Glomerular visceral epithelial cell (primary cell): ENCODE results near the gene HDAC5.
"Not testable (repeated sequence)": the region's sequence is repeated elsewhere in the genome, so short reads cannot be mapped to it uniquely, and the experiment has no call there.

Experiments used
- DNase-seq: peaks from one replicate; pipeline ENCODE4 v3.0.0-alpha.2; 2016; ENCODE audit errors: extremely low spot score

The HDAC5 gene

DNA sequence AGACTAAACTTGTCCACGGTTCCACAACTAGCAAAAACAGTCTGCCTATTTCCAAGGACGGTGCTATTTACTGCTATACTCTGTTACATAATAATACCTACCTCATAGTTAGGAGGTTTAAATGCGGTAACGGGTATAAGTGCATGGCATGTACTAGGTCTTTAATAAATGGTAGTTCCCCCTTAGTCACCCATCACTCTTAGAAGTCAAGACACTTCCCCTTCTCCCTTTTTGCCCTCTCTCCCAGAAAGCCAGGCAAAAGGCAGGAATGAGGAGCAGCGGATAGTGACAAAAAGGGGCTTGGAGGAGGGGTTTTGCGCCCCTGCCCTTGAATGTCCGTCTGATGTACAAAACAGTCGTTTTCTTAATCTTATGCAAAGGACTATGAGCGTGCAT lies 55.9 kb downstream of the HDAC5 start:
- no peak for DNase-seq

DNA sequence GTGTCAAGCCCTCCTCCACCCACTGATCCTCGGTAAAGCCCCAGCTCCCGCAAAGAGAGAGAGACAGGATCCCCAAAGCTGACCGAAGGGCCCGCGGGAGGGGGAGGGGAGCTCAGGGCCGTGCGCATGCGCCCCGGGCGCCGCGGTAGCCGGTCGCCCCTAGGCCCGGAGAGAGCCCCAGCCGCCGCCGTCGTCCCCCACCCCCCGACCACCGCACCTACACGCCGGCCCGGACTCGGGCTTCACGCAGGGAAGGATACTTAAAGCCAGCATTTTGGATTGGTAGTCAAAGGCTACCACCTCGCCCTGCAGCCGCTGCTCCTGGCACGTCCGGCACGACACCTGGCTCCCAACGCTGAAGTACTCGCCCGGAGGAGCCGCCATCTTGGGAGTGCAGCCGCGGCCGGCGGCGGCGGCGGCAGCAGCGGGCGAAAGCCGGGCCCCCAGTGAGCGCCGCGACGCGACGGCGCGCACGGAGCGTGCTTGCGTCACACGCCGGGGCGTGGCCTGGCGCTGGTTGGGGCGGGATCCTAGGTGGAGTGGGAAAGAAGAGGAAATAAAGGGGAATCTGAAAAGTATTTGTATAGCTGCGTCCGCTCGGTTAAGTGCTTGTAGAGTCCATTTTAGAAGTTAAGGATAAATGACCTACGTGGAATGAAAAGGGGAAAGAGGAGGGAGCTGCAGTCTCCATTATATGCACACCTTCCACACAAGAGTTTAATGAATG lies 57.1 kb downstream of the HDAC5 start, which contains the start of gene LSM12:
LSM12 (minus strand) TSS at position 468 of the 727 bp plus-strand sequence; CDS start at position 384, 84 bp downstream.
- peak; percentile 95 for DNase-seq

GRCh38 chr17:44065668-44066203 lies 57.7 kb downstream of the HDAC5 start:
- DNase-seq = no peak

DNA sequence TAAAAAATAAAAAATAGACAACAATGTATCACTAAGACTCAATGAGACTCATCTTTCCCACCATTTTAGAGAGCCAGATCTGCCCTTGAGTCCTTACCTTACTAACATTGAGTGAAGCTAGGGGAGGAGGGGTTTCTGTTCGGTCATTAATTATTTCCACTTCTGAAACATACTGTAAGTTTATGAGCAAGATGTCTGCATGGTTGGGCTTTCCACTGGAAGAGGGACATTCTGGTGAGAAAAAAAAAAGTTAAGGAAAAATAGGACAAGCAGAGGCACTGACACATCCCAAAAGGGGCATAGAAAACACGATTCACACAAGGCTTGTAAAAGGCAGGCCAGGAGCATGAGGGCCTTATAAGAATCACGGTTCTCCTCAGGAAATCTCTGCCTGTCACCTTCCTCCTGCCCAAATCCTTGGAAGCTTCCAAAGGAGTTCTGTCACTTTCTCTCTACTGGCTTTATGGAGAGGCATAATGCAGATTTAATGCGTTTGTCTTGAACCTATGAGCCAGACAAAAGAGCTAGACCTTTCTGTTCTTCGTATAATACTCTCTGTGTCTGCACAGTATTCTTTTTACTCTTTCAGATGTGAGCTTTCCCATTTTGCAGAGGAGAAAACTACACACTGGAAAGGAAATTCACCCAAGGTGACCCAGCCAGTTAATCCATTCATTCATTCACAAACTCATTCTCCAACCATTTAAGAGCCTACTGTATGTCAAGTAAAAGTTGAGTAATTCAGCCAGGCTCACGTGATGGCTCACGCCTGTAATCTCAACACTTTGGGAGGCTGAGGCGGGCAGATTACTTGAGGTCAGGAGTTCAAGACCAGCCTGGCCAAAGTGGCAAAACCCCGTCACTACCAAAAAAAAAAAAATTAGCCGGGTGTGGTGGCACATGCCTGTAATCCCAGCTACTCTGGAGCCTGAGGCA lies 59.5 kb downstream of the HDAC5 start:
- no peak for DNase-seq

- no peak for DNase-seq
Observed at GRCh38 chr17:44062871-44063270, 60.6 kb downstream of the HDAC5 start.

- DNase-seq = no peak
Observed at GRCh38 chr17:44061446-44061845, 62.0 kb downstream of the HDAC5 start.

DNA sequence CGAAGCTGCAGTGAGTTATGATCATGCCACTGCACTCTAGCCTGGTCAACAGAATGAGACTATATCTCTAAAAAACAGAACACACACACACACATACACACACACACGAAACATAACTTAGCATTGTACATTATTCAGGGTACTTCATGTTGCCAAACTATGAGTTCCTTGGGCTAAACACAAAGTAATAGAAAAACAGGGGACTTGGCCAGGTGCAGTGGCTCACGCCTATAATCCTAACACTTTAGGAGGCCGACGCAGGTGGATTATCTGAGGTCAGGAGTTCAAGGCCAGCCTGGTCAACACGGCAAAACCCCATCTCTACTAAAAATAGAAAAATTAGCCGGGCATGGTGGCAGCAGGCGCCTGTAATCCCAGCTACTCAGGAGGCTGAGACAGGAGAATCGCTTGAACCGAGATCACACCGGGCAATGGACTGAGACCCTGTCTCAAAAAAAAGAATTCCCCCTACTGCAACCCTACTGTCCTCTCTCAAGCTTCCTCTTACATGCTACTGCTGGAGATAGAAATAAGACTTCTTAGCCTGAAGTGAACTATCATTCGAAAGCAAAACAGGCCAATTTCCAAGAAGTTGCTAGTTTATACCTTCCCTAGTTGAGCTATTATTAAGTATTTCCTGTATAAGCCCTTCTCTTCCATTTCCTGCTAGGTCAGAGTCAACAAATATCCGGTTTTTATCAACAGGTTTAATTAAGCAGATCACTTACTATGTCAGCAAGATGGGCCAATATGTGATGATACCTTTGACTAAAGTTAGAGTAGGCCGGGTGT lies 64.1 kb downstream of the HDAC5 start:
- DNase-seq = no peak

DNA sequence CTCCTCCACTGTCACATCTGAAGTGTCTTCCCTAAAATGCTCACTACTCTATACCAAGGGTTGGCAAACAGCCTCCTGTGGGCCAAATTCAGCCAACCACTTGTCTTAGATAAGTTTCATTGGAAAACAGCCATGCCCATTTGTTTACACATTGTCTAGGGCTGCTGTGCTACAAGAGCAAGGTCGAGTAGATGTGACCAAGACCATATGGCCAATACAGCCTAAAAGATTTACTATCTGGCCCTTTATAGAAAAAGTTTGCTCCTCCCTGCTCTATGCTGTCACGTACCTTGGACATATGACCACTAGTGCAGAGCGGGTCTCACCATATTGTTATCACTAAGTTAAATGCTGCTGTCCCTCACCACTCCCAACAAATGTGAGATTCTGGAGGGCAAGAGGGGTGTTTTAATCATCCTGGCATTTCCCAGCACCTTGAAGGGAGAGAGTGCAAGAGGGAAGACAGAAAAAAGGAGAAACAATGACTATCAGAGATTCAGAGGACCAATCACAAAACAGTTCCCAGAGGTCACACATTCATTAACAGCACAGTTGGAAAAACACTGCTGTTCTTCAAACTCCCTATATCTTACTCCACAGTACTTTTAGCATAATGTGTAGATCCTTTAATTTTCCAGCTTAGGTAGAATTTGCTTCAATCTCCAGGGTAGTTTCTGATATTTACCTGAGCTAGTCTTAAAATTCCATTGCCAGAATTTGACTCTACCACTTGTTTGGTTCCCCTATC lies 70.1 kb downstream of the HDAC5 start:
- no peak for DNase-seq

DNA sequence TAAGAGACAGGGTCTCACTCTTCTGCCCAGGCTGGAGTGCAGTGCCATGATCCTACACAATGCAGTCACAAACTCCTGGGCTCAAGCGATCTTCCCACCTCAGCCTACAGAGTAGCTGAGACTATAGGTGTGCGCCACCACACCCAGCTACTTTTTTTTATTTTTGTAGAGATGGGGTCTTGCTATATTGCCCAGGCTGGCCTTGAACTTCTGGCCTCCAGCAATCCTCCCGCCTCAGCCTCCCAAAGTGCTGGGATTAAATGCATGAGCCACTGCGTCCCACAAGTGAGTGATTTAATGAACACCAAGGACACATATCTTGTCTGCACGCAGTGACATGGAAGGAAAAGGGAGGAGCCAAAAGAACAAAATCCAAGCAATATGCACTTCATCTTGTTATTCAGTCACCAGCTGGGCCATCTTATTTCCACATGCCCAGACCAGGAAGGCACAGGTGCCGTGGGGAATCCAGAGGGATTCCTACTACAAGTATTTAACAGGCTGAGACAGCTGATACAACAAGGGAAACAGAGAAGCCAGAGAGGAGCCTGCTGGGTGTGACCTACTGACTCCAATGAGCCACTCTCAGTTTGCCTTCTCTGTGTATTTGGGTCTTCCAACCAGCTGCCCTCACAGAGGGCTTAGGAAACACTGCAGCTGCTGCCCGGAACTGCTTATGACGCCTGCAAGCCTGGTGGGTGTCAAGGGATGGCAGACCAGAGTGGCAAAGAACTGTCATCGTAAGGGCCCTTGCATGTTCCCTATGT lies 74.0 kb downstream of the HDAC5 start:
- DNase-seq = no peak

- DNase-seq = not testable (repeated sequence)
Observed at GRCh38 chr17:44046893-44047292, 76.5 kb downstream of the HDAC5 start.

DNA sequence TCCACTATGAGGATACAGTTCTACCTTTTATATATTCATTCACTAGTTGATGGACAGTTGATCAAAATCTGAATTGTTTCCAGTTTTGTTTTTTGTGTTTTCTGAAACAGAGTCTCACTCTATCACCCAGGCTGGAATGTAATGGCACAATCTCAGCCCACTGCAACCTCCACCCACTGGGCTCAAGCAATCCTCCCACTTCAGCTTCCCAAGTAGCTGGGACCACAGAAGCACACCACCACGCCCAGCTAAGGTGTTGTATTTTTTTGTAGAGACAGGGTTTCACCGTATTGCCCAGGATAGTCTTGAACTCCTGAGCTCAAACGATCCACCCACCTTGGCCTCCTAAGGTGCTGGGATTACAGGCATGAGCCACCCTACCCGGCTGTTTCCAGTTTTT lies 78.0 kb downstream of the HDAC5 start:
- DNase-seq = no peak

DNA sequence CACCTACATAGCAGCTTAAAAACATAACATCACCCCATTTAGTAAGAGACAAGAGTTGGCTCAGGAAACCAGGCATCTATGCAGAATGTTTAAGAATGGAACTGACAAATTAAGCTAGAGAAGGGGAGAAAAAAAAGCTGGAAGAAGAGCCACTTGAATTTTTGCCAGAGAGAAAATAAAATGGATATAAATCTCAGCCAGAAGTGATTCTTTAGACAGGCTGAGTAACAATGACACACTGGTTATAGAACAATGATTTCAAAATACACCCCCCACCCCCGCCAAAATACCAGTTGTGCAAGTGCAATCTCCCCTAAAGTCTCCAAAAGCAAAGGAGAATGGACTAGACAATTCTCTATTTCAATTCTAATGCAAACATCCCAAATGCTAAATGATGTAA lies 79.4 kb downstream of the HDAC5 start:
- no peak for DNase-seq

DNA sequence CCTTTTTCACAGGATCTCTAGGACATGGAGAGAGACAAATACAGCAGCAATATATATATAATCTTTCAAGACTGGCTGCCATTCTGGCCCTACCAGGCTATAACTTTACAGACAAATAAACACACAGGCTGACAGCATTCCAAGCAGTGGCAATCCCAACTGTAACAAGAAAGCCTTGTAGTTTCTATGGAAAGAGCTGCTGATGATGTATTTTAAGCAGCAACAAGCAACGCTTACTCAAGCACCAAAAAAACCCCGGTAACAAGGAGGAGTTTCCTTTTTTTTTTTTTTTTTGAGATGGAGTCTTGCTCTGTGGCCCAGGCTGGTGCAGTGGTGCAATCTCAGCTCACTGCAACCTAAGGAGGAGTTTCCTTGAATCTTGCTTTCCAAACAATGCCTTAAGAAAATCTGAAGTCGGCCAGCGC lies 80.2 kb downstream of the HDAC5 start:
- DNase-seq = no peak

- DNase-seq = no peak
Observed at GRCh38 chr17:44039829-44040635, 83.4 kb downstream of the HDAC5 start.

DNA sequence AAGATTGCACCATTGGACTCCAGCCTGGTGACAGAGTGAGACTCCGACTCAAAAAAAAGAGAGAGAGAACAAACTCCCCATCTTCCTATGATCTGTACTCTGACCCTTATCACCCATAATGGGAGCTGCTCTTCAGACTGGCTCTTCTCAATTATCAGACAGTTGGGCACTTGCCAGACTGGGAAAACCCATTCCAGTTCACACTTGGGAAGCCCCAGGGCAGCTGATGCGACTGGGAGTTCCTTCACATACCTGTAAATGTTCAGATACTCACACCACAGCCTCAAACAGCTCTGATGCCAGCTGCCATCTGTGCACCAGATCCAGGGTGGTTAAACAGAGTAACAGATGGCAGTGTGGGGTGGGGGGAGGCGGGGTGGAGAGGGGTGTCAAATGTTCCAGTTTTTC lies 84.8 kb downstream of the HDAC5 start:
- no peak for DNase-seq

GRCh38 chr17:44037471-44037870 lies 86.0 kb downstream of the HDAC5 start:
- DNase-seq = no peak

GRCh38 chr17:44034688-44035087 lies 88.8 kb downstream of the HDAC5 start:
- not testable (repeated sequence) for DNase-seq

- DNase-seq = peak; percentile 40
Observed at GRCh38 chr17:44033861-44034408, 89.5 kb downstream of the HDAC5 start.

DNA sequence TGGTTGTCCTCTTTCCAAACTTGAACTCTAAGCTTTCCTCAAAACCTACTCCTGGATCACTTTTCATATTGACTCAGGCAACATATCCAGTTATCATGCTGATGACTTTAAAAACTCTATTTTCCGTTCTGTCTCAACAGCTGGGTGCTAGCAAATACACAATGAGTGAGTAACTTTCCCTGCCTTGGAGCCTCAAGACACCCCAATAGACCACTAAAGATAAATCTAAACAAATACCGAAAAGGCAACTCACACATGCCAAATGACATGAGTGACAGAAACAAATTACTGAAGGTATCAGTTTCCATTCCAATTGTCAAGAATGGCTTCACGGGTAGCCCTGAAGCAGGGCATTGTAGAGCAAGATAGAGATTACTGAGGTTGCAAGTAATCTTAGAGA lies 93.0 kb downstream of the HDAC5 start:
- DNase-seq = no peak
